Breast epithelium (tissue), 3 donors: ENCODE results near the gene INSYN2B.

ENCODE experiments used
- POLR2A ChIP-seq: fragments of 450-650 bp; IDR thresholded peaks from one replicate; pipeline ENCODE4 v1.6.1; 2016; ENCODE audit warnings: antibody characterized with exemption, mild to moderate bottlenecking, moderate library complexity
- POLR2AphosphoS5 ChIP-seq, 3 donors: sonication (generic); formaldehyde crosslinking; IDR thresholded peaks; one replicate each; pipeline ENCODE4 v1.6.1; 2017; ENCODE audit warnings: antibody characterized with exemption in 3 of 3
- TF ChIP-seq, protein P1 (sequence below), 3 donors: fragments of 450-650 bp; IDR thresholded peaks; one replicate each; pipeline ENCODE4 v1.5.1; 2016 to 2017; ENCODE audit warnings: antibody characterized with exemption in 3 of 3, mild to moderate bottlenecking in 3 of 3, moderate library complexity in 3 of 3

GRCh38 chr5:169911448-169912212 lies 68.7 kb downstream of the INSYN2B start:
- TF ChIP-seq POLR2AphosphoS5 (IDR thresholded peaks at IDR 0.05) (no peak), POLR2A (no peak)
- TF ChIP-seq, protein P1, sequence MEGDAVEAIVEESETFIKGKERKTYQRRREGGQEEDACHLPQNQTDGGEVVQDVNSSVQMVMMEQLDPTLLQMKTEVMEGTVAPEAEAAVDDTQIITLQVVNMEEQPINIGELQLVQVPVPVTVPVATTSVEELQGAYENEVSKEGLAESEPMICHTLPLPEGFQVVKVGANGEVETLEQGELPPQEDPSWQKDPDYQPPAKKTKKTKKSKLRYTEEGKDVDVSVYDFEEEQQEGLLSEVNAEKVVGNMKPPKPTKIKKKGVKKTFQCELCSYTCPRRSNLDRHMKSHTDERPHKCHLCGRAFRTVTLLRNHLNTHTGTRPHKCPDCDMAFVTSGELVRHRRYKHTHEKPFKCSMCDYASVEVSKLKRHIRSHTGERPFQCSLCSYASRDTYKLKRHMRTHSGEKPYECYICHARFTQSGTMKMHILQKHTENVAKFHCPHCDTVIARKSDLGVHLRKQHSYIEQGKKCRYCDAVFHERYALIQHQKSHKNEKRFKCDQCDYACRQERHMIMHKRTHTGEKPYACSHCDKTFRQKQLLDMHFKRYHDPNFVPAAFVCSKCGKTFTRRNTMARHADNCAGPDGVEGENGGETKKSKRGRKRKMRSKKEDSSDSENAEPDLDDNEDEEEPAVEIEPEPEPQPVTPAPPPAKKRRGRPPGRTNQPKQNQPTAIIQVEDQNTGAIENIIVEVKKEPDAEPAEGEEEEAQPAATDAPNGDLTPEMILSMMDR (IDR thresholded peaks at IDR 0.05): no peak
